ENCODE measurements around the gene TASL. TPM values are rescaled to one million over a fixed set of nuclear protein-coding genes. Genes with fewer than 3 reads are reported as not detected.
"Not testable (repeated sequence)": the region's sequence is repeated elsewhere in the genome, so short reads cannot be mapped to it uniquely, and the experiment has no call there.

TASL gene
- total RNA-seq, 4 donors from 2014 or later: 0.46 to 2.0 (median 1.1) TPM; not detected in 1

- TF ChIP-seq POLR2AphosphoS5 (IDR thresholded peaks at IDR 0.05) (no peak), EP300 (IDR thresholded peaks at IDR 0.05) (no peak), POLR2A (IDR thresholded peaks at IDR 0.05) (no peak), CTCF (IDR thresholded peaks at IDR 0.05) (no peak)
- Histone ChIP-seq H3K27ac (no peak overlapping the region), H3K9me3 (no peaks in the 10 kb centered on the region), H3K27me3 (no peaks in the 10 kb centered on the region), H3K36me3 (no peaks in the 10 kb centered on the region), H3K4me3 (no peak overlapping the region), H3K4me1 (no peaks in the 10 kb centered on the region)
- WGBS, 2 donors (ENCODE audit: low coverage in 1 of 2): 67 to 73% methylated on average over 2 of the region's 2 CpGs
- ATAC-seq: no peak
Observed at GRCh38 chrX:30610026-30610425, 32.5 kb upstream of the TASL start.

GRCh38 chrX:30607155-30607554, 29.6 kb upstream of the TASL start:
- no peak for TF ChIP-seq CTCF (IDR thresholded peaks at IDR 0.05)
- no peak for TF ChIP-seq POLR2A (IDR thresholded peaks at IDR 0.05)
- TF ChIP-seq POLR2AphosphoS5 (IDR thresholded peaks at IDR 0.05): no peak
- no peak for TF ChIP-seq EP300 (IDR thresholded peaks at IDR 0.05)
- H3K36me3 ChIP-seq: no peaks in the 10 kb centered on the region
- no peak overlapping the region for H3K4me3 ChIP-seq
- no peak for ATAC-seq
- no peaks in the 10 kb centered on the region for H3K4me1 ChIP-seq
- WGBS, 2 donors (ENCODE audit: low coverage in 1 of 2): 14 to 44% methylated on average over 1 of the region's 1 CpG
- no peaks in the 10 kb centered on the region for H3K27me3 ChIP-seq
- no peak overlapping the region for H3K27ac ChIP-seq
- H3K9me3 ChIP-seq: no peaks in the 10 kb centered on the region

- not testable (repeated sequence) for ATAC-seq, H3K4me1 ChIP-seq, H3K9me3 ChIP-seq, H3K4me3 ChIP-seq, H3K36me3 ChIP-seq, H3K27ac ChIP-seq, H3K27me3 ChIP-seq
- 50 to 100% methylated on average over 1 to 2 of the region's 15 CpGs for WGBS, 2 donors (ENCODE audit: low coverage in 1 of 2)
Observed at GRCh38 chrX:30600269-30601176, 23.0 kb upstream of the TASL start.

GRCh38 chrX:30597216-30598012, 19.8 kb upstream of the TASL start:
- no peak for ATAC-seq
- 45 to 81% methylated on average over 3 of the region's 4 CpGs for WGBS, 2 donors (ENCODE audit: low coverage in 1 of 2)
- Histone ChIP-seq H3K9me3 (no peaks in the 10 kb centered on the region), H3K36me3 (no peaks in the 10 kb centered on the region), H3K27me3 (no peaks in the 10 kb centered on the region), H3K27ac (no peak overlapping the region), H3K4me3 (no peak overlapping the region), H3K4me1 (no peaks in the 10 kb centered on the region)
- TF ChIP-seq POLR2AphosphoS5 (IDR thresholded peaks at IDR 0.05): no peak
- TF ChIP-seq CTCF (IDR thresholded peaks at IDR 0.05): no peak
- TF ChIP-seq EP300 (IDR thresholded peaks at IDR 0.05): no peak
- no peak for TF ChIP-seq POLR2A (IDR thresholded peaks at IDR 0.05)

GRCh38 chrX:30593440-30594200, 16.1 kb upstream of the TASL start:
- ATAC-seq: no peak
- Histone ChIP-seq H3K4me1 (no peaks in the 10 kb centered on the region), H3K9me3 (no peaks in the 10 kb centered on the region), H3K4me3 (no peak overlapping the region), H3K27me3 (no peaks in the 10 kb centered on the region), H3K36me3 (no peaks in the 10 kb centered on the region), H3K27ac (no peak overlapping the region)
- TF ChIP-seq CTCF (IDR thresholded peaks at IDR 0.05) (no peak), POLR2AphosphoS5 (IDR thresholded peaks at IDR 0.05) (no peak), EP300 (IDR thresholded peaks at IDR 0.05) (no peak)
- WGBS, 2 donors (ENCODE audit: low coverage in 1 of 2): 57 to 60% methylated on average over 3 to 5 of the region's 6 CpGs

All from gastroesophageal sphincter (tissue), 4 donors.